Measurements from ENCODE around the gene DMRTC1B.
"Not testable (repeated sequence)": the region's sequence is repeated elsewhere in the genome, so short reads cannot be mapped to it uniquely, and the experiment has no call there.

DNA sequence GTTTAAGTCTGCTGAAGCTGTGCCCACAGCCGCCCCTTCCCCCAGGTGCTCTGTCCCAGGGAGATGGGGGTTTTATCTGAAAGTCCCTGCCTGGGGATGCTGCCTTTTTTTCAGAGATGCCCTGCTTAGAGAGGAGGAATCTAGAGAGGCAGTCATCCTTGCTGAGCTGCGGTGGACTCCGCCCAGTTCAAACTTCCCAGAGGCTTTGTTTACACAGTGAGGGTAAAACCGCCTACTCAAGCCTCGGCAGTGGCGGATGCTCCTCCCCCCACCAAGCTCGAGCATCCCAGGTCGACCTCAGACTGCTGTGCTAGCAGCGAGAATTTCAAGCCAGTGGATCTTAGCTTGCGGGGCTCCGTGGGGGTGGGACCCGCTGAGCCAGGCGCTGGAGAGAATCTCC lies 54.0 kb downstream of the DMRTC1B start:
- TF ChIP-seq EZH2phosphoT487 (IDR thresholded peaks at IDR 0.05; ENCODE audit: borderline replicate concordance, low read depth, low read length), result not testable (repeated sequence)
- TF ChIP-seq, protein P1, sequence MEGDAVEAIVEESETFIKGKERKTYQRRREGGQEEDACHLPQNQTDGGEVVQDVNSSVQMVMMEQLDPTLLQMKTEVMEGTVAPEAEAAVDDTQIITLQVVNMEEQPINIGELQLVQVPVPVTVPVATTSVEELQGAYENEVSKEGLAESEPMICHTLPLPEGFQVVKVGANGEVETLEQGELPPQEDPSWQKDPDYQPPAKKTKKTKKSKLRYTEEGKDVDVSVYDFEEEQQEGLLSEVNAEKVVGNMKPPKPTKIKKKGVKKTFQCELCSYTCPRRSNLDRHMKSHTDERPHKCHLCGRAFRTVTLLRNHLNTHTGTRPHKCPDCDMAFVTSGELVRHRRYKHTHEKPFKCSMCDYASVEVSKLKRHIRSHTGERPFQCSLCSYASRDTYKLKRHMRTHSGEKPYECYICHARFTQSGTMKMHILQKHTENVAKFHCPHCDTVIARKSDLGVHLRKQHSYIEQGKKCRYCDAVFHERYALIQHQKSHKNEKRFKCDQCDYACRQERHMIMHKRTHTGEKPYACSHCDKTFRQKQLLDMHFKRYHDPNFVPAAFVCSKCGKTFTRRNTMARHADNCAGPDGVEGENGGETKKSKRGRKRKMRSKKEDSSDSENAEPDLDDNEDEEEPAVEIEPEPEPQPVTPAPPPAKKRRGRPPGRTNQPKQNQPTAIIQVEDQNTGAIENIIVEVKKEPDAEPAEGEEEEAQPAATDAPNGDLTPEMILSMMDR (conservative IDR thresholded peaks at IDR 0.05; ENCODE audit: low read length), result not testable (repeated sequence)

Measured in OCI-LY7 (cell line).